ENCODE measurements around the gene FBXW9.
"Not testable (repeated sequence)": the region's sequence is repeated elsewhere in the genome, so short reads cannot be mapped to it uniquely, and the experiment has no call there.

FBXW9 gene

DNA sequence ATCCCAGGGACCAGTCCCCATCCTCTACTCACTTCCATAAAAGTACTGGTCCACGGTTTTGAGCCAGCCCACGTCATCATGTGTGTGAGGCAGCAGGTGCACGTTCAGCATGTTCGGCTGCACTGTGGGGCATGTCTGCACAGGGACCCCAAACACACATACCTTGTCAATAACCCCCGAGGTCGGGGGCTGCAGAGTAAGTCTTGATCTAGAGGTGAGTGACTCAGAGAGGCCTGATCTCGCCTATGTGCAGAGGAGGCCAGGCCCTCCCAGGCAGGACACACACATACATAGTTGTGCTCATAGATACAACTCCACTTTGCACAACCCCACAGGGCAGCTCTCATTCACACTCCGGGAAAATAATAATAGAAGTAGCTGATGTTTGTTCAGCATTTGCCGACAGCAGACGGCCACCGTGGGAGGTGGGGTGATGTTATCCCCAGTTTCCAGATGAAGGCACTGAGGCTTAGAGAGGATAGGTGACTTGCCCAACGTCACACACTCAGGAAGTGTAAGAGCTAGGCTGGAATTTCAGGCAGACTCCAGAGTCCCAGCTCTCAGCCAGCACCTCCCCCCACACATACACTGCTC lies 30.7 kb downstream of the FBXW9 start:
- Histone ChIP-seq H3K9me3 (ENCODE audit: control insufficient read depth, insufficient read depth, low read length) (no peaks in the 10 kb centered on the region), H3K36me3 (ENCODE audit: insufficient read depth, low read length) (no peaks in the 10 kb centered on the region; the same call in 1 of the 2 replicates), H3K9ac (ENCODE audit: low read depth, low read length) (peak overlapping the region; percentile 68), H3K4me1 (ENCODE audit: insufficient read depth, low read length) (no peaks in the 10 kb centered on the region)

DNA sequence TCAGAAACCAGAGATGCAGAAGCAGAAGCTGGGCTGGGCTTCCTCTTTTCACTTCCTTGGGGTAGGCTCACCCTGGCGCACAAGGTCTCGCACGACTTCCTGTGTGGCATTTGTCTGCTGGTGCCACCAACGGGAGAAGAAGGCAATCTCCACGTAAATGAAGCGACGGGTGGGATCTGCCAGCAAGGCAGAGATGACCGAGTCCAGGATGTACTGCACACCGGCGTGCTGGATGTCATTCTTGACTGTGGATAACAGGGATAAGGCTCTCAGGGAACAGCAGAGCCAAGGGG lies 31.2 kb downstream of the FBXW9 start:
- no peaks in the 10 kb centered on the region for H3K9me3 ChIP-seq (ENCODE audit: control insufficient read depth, insufficient read depth, low read length)
- H3K9ac ChIP-seq (ENCODE audit: low read depth, low read length): no peak overlapping the region
- no peaks in the 10 kb centered on the region; the same call in 1 of the 2 replicates for H3K36me3 ChIP-seq (ENCODE audit: insufficient read depth, low read length)
- no peaks in the 10 kb centered on the region for H3K4me1 ChIP-seq (ENCODE audit: insufficient read depth, low read length)

DNA sequence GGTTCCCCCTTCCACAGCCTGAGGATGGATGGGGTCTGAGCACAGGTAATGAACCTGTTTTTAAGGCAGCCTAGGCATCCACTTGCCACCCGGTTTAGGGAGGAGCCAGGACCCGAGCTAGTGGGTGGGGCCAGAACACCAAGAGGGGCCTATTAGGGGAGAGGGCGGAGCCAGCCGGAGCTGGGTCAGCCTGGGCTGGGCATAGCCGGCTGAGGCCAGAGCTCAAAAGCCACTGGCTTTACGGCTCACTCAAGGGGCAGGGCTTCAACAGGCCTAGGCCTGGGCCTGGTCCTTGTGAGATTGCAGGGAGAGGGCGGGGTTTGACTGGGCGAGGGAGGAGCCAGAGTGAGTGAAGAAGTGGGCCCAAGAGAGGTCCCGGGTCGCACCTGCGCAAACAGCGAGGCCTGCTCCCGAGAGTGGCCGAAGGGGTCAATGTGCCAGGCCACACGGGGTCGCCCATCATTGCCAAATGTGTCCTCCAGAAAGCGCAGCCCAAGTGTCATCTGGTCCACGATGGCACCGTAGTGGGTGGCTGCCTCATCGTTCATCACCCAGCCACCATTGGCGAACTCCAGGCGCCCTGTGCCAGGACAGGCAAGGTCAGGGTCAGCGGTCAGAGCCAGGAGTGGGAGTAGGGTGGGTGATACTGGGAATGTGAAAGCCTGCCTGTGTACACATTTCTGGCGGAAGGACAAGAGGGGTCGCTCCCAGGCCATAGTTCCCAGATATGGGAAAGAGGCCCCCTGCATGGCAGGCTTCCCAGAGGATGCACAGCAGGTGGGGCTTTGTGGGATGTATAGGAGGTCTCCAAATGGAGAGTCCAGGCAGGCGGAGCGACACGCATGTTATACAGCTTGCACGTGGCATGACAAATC lies 31.8 kb downstream of the FBXW9 start:
- Histone ChIP-seq H3K36me3 (ENCODE audit: insufficient read depth, low read length) (no peaks in the 10 kb centered on the region; the same call in 1 of the 2 replicates), H3K9me3 (ENCODE audit: control insufficient read depth, insufficient read depth, low read length) (no peaks in the 10 kb centered on the region), H3K4me1 (ENCODE audit: insufficient read depth, low read length) (no peaks in the 10 kb centered on the region), H3K9ac (ENCODE audit: low read depth, low read length) (no peak overlapping the region)

DNA sequence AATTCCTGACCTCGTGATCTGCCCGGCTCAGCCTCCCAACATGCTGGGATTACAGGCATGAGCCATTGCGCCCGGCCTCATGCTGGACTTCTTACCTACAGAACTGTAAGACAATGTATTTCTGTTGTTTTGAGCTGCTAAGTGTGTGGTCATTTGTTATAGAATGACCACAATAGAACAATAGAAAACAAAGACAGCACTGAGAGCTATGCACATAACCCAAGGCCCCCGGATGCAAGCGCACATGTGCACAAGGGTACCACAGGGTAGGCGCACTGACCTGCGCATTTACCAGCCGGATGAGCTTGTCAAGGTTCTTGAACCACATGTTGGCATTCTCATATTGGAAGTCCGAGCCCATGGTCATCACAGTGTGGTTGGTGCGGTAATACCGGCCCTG lies 35.5 kb downstream of the FBXW9 start:
- no peaks in the 10 kb centered on the region; the same call in 1 of the 2 replicates for H3K36me3 ChIP-seq (ENCODE audit: insufficient read depth, low read length)

DNA sequence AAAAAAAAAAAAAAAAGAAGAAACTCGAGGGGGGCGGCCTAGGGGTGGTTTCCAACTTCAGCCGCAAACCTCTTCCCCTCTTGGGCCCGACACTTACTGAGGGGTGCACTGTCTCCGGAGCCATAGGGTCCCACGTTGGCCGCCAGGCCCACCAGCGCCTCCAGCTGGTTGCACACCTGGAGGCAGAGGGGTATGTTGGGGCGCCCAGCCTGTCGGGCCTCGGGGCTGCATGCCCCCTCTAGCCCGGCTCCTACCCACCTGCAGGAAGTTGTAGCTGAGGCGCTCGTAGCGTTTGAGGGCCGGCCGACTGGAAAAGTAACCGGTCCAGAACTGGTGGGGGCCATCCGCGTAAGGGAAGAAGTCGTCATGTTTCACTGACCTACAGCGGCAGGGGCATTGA lies 38.5 kb downstream of the FBXW9 start:
- H3K9ac ChIP-seq (ENCODE audit: low read depth, low read length): no peak overlapping the region
- 0 out of 2 replicates have a peak, but pooled peaks cover 7% of the 10 kb centered on the region for H3K36me3 ChIP-seq (ENCODE audit: insufficient read depth, low read length)
- peaks cover 4% of the 10 kb centered on the region; the same call in 1 of the 2 replicates for H3K4me1 ChIP-seq (ENCODE audit: insufficient read depth, low read length)
- H3K9me3 ChIP-seq (ENCODE audit: control insufficient read depth, insufficient read depth, low read length): no peaks in the 10 kb centered on the region

More for the DNA sequence above, 35.5 kb downstream of the FBXW9 start:
- Histone ChIP-seq H3K9me3 (ENCODE audit: control insufficient read depth, insufficient read depth, low read length) (no peaks in the 10 kb centered on the region), H3K9ac (ENCODE audit: low read depth, low read length) (no peak overlapping the region), H3K4me1 (ENCODE audit: insufficient read depth, low read length) (peaks cover 4% of the 10 kb centered on the region; the same call in 1 of the 2 replicates)

DNA sequence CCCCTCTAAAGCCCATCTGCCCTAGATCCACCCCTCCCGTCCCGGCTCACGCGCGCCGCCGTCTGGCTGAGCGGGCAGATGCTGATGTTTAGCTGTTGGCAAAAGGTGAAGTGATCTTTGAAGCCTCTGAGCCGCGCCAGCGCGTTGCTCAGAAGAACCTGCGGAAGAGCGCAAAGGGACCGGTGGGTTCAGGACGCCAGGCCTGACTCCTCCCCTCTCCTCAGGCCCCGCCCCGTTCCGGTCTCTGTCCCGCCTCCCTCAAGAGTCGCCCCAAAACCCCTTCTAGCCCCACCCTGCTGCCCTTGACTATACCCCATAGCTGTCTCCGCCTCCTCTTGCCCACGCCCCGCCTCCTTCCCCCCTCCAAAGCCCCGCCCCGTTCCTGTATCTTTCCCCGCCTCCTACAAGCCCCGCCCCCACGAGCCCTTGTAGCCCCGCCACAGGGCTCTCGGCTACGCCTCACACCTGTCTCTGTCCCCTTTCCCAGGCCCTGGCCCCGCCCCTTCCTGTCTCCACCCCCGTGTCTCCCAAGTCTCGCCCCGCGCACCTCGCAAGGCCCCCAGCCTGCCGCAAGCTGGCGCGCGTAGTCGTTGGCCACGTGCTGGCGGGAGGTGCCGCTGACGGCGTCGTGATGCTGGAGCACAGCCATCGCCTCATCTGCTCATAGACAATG lies 39.4 kb downstream of the FBXW9 start:
- Histone ChIP-seq H3K9me3 (ENCODE audit: control insufficient read depth, insufficient read depth, low read length) (no peaks in the 10 kb centered on the region), H3K4me1 (ENCODE audit: insufficient read depth, low read length) (peaks cover 4% of the 10 kb centered on the region; the same call in 1 of the 2 replicates), H3K9ac (ENCODE audit: low read depth, low read length) (no peak overlapping the region; the same call in 1 of the 2 replicates), H3K36me3 (ENCODE audit: insufficient read depth, low read length) (0 out of 2 replicates have a peak, but pooled peaks cover 7% of the 10 kb centered on the region)

DNA sequence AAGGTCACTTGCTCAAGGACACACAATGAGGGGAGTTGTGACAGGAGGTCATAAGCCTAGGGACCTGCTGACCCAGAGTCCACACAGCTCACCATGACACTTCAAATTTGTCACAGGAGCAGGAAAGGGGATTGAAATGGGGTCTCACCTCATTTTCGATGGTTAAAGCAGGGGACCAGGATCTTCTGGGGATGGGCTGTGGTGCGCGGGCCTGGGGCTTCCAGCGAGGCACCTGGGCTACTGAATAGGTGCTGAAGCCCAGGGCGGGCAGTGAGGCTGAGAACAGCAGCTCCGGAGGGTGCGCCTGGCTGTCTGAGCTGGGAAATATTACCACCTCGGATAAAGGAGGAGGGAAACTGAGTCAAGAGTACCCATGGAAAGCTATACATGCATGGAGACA lies 40.9 kb downstream of the FBXW9 start:
- Histone ChIP-seq H3K9ac (ENCODE audit: low read depth, low read length) (no peak overlapping the region), H3K9me3 (ENCODE audit: control insufficient read depth, insufficient read depth, low read length) (no peaks in the 10 kb centered on the region), H3K4me1 (ENCODE audit: insufficient read depth, low read length) (peaks cover 4% of the 10 kb centered on the region; the same call in 1 of the 2 replicates), H3K36me3 (ENCODE audit: insufficient read depth, low read length) (0 out of 2 replicates have a peak, but pooled peaks cover 7% of the 10 kb centered on the region)

DNA sequence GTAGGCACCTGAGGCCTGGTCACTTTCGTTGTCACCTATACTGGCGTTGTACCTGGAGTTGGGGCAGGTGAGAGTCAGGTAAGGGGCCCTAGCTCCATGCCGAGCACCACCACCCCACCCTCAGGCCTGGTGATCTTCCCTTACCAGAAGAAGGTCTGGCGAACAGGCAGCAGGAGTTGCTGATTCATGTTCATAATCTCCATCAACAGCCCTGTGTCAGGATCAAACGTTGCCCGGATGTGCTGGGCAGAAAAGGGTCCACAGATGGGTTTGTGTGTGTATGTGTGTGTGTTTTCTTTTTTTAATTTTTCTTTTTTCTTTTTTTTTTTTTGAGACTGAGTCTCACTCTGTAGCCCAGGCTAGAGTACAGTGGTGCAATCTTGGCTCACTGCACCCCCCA lies 44.2 kb downstream of the FBXW9 start:
- Histone ChIP-seq H3K36me3 (ENCODE audit: insufficient read depth, low read length) (0 out of 2 replicates have a peak, but pooled peaks cover 7% of the 10 kb centered on the region), H3K9ac (ENCODE audit: low read depth, low read length) (no peak overlapping the region), H3K4me1 (ENCODE audit: insufficient read depth, low read length) (peaks cover 4% of the 10 kb centered on the region; the same call in 1 of the 2 replicates), H3K9me3 (ENCODE audit: control insufficient read depth, insufficient read depth, low read length) (no peaks in the 10 kb centered on the region)

DNA sequence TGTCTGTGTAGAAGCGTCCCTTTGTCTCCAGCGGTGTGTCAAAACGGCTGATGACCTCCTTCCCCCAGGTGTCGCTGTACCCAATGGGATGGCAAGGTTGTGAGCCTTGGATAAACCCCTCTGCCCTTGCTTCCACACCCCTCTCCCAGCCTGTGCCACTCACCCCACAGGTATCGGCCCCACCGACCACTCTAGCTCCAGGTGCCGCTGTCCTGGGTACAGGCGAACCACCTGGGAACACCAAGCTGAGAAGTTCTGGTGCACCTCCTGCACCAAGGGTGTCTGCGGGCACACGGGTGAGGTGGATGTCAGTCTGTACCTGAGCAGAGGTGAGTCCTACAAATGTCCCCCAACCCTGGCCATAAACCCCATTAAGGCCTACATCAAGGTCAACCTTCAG lies 46.5 kb downstream of the FBXW9 start:
- Histone ChIP-seq H3K36me3 (ENCODE audit: insufficient read depth, low read length) (no peaks in the 10 kb centered on the region), H3K9ac (ENCODE audit: low read depth, low read length) (no peak overlapping the region), H3K9me3 (ENCODE audit: control insufficient read depth, insufficient read depth, low read length) (no peaks in the 10 kb centered on the region), H3K4me1 (ENCODE audit: insufficient read depth, low read length) (no peaks in the 10 kb centered on the region)

DNA sequence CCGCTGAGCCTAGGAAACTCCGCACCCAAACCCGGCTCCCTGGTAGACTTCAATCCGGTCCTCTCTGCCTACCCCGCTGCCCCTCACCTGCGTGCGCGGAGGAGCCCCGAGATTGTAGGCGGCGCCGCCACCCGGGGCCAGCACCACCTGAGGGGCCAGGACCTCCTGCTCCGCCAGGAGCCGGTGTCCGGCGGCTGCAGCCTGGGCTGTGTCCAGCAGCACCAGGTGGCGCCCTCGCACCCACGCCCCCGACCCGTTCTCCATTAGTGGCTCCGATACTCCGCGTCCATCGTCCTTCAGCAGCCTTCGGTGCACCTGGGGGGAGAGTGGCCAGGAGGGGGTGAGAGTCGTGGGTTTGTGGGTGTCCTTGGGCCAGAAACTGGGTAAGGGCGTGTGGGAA lies 48.3 kb downstream of the FBXW9 start:
- Histone ChIP-seq H3K9me3 (ENCODE audit: control insufficient read depth, insufficient read depth, low read length) (no peaks in the 10 kb centered on the region), H3K4me1 (ENCODE audit: insufficient read depth, low read length) (no peaks in the 10 kb centered on the region), H3K9ac (ENCODE audit: low read depth, low read length) (peak overlapping the region; percentile 48; the same call in 1 of the 2 replicates), H3K36me3 (ENCODE audit: insufficient read depth, low read length) (no peaks in the 10 kb centered on the region)

DNA sequence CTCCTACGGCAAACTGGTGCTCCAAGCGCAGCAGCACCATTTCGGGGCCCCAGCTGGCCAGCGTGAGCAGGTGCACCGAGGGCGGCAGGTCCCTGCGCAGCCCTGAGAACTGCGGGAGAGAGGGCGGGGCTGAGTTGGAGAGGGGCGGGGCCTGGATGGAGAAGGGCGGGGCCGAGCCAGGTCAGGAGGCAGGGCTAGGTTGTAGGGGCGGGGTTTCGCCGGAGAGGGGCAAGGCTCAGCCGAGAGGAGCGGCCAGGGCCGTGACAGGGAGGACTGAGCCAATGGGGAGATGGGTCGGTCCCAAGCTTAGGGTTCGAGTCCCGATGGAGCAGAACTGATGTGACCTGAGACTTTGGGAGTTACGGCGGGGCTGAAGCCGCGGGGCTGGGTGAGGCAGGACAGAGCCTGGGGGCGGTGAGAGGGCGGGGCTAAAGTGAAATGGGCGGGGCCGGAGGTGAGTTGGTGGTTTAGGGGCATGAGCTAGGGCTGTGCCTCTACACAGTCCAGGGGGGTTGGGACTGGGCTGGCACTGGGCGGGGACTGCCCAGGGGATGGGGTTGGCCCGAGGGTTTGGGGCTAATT lies 48.9 kb downstream of the FBXW9 start:
- Histone ChIP-seq H3K36me3 (ENCODE audit: insufficient read depth, low read length) (no peaks in the 10 kb centered on the region), H3K9me3 (ENCODE audit: control insufficient read depth, insufficient read depth, low read length) (no peaks in the 10 kb centered on the region), H3K9ac (ENCODE audit: low read depth, low read length) (peak overlapping the region; percentile 48; the same call in 1 of the 2 replicates), H3K4me1 (ENCODE audit: insufficient read depth, low read length) (no peaks in the 10 kb centered on the region)

DNA sequence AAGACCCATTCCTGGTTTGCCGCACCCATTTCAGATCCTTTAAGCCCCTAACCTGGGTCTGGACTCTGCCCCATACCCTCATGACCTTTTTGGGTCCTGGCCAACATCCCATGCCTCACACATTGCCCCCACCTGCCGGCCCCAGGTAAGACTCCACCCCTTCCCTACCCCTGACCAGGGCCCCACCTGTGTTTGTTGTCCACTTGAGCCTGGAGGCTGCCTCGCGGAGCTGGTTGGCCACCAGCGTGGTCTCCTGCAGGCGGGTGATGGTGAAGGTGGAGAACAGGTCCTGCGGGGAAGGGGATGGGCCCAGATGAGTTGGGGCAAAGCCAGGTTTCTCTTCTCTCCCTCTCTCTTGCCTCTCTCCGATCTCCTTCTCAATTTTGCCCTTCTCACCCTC lies 49.4 kb downstream of the FBXW9 start:
- peak overlapping the region; percentile 16; the same call in 1 of the 2 replicates for H3K9ac ChIP-seq (ENCODE audit: low read depth, low read length)
- no peaks in the 10 kb centered on the region for H3K36me3 ChIP-seq (ENCODE audit: insufficient read depth, low read length)
- no peaks in the 10 kb centered on the region for H3K9me3 ChIP-seq (ENCODE audit: control insufficient read depth, insufficient read depth, low read length)
- no peaks in the 10 kb centered on the region for H3K4me1 ChIP-seq (ENCODE audit: insufficient read depth, low read length)

DNA sequence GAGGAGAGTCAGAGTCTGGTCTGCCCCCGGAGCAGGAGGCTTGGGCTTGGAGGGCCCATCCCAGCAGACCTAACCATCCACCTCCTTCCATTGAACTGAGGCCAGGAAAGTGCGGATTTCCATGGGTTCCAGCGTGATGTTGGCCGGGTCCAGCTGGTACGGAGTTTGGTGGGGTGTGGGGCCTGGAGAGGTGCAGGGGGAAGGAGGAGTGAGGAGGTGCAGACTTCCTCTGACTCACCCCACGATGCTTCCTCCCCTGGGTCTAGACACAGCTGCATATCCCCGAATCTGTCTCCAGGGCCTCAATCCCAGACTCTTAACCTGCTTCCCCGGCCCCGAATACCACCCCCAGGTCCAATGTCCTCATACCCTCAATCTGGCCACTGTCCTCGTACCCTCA lies 49.9 kb downstream of the FBXW9 start:
- Histone ChIP-seq H3K9me3 (ENCODE audit: control insufficient read depth, insufficient read depth, low read length) (no peaks in the 10 kb centered on the region), H3K4me1 (ENCODE audit: insufficient read depth, low read length) (no peaks in the 10 kb centered on the region), H3K36me3 (ENCODE audit: insufficient read depth, low read length) (no peaks in the 10 kb centered on the region), H3K9ac (ENCODE audit: low read depth, low read length) (no peak overlapping the region)

DNA sequence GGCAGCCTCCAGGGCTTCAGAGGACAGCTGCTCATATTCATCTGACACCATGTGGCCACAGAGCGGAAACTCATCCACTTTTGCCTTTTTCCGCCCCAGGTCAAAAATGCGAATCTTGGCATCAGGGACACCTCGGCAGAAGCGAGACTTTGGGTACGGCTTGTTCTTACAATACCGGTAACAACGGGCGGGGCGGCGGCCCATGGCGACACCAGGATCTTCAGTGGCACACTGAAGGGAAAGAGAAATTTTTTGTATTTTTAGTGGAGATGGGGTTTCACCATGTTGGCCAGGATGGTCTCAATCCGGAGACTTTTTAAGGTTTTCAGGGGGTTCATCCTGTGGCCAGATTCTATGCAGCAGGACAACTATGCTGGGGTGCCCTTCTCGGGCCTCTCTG lies 52.7 kb downstream of the FBXW9 start:
- not testable (repeated sequence) for H3K9ac ChIP-seq (ENCODE audit: low read depth, low read length); H3K4me1 ChIP-seq (ENCODE audit: insufficient read depth, low read length); H3K9me3 ChIP-seq (ENCODE audit: control insufficient read depth, insufficient read depth, low read length); H3K36me3 ChIP-seq (ENCODE audit: insufficient read depth, low read length)

All from ES-I3 (cell line).